Loucy (cell line): ENCODE data around the gene KLHL9.

Source experiments
- H2AFZ ChIP-seq: fragments of 200-600 bp; sonication (generic); 2 replicates; pipeline ENCODE4 v1.6.0; 2016; ENCODE audit warnings: antibody characterized with exemption, mild to moderate bottlenecking, low read length, moderate library complexity
- H3F3A ChIP-seq: fragments of 200-600 bp; 2 replicates; pipeline ENCODE4 v1.6.0; 2016; ENCODE audit warnings: antibody characterized with exemption, low read depth, mild to moderate bottlenecking
- H3K27me3 ChIP-seq: fragments of 200-600 bp; sonication (generic); 2 replicates; pipeline ENCODE4 v1.6.1; 2014; ENCODE audit warnings: low read length, mild to moderate bottlenecking; ENCODE audit not compliant: insufficient read depth, poor library complexity, severe bottlenecking
- H3K36me3 ChIP-seq: fragments of 200-600 bp; sonication (generic); 2 replicates; pipeline ENCODE4 v1.6.1; 2016; ENCODE audit warnings: low read length; ENCODE audit not compliant: insufficient read depth
- H3K4me1 ChIP-seq: fragments of 200-600 bp; sonication (generic); 2 replicates; pipeline ENCODE4 v1.5.1; 2014; ENCODE audit warnings: low read length, mild to moderate bottlenecking; ENCODE audit not compliant: insufficient read depth, poor library complexity, severe bottlenecking
- H3K4me2 ChIP-seq: fragments of 200-600 bp; sonication (generic); 2 replicates; pipeline ENCODE4 v1.6.0; 2014; ENCODE audit warnings: antibody characterized with exemption, low read length, low read depth, mild to moderate bottlenecking; ENCODE audit not compliant: poor library complexity, severe bottlenecking
- H3K4me3 ChIP-seq: fragments of 200-600 bp; sonication (generic); 2 replicates; pipeline ENCODE4 v1.5.1; 2014; ENCODE audit warnings: low read length, mild to moderate bottlenecking, mixed read lengths; ENCODE audit not compliant: poor library complexity, severe bottlenecking
- H3K79me2 ChIP-seq: fragments of 200-600 bp; sonication (generic); 2 replicates; pipeline ENCODE4 v1.6.1; 2014; ENCODE audit warnings: low read length; ENCODE audit not compliant: insufficient read depth
- H3K9ac ChIP-seq: fragments of 200-600 bp; sonication (generic); 2 replicates; pipeline ENCODE4 v1.6.0; 2014; ENCODE audit warnings: mild to moderate bottlenecking, low read depth, low read length, moderate library complexity; ENCODE audit not compliant: poor library complexity, severe bottlenecking
- H3K9me2 ChIP-seq: fragments of 200-600 bp; sonication (generic); replicated peaks from 2 replicates; pipeline ENCODE4 v1.6.1; 2016; ENCODE audit warnings: low read depth, low read length, mixed read lengths
- H3K9me3 ChIP-seq: fragments of 200-600 bp; sonication (generic); 2 replicates; pipeline ENCODE4 v1.6.1; 2014; ENCODE audit warnings: mild to moderate bottlenecking, antibody characterized with exemption, low read length, low read depth; ENCODE audit not compliant: insufficient read depth
- H4K20me1 ChIP-seq: fragments of 200-600 bp; sonication (generic); 2 replicates; pipeline ENCODE4 v1.6.0; 2014; ENCODE audit warnings: antibody characterized with exemption, low read length, mild to moderate bottlenecking; ENCODE audit not compliant: insufficient read depth, poor library complexity, severe bottlenecking
- CTCF ChIP-seq: fragments of 200-600 bp; sonication (generic); conservative IDR thresholded peaks from 2 replicates; pipeline ENCODE4 v1.5.1; 2014; ENCODE audit warnings: mild to moderate bottlenecking, antibody characterized with exemption, low read length
- EZH2phosphoT487 ChIP-seq: fragments of 200-600 bp; IDR thresholded peaks from 2 replicates; pipeline ENCODE4 v1.6.1; 2018; ENCODE audit warnings: antibody characterized with exemption, mild to moderate bottlenecking, moderate library complexity, borderline replicate concordance

The KLHL9 gene

GRCh38 chr9:21340735-21341134 lies 5.5 kb upstream of the KLHL9 start:
- Histone ChIP-seq H3K27me3 (no peaks in the 10 kb centered on the region), H3F3A (no peaks in the 10 kb centered on the region), H3K79me2 (no peaks in the 10 kb centered on the region), H4K20me1 (no peaks in the 10 kb centered on the region), H3K4me3 (no peak overlapping the region), H3K4me2 (no peak overlapping the region), H3K9me3 (no peaks in the 10 kb centered on the region), H3K9ac (no peak overlapping the region), H3K36me3 (no peaks in the 10 kb centered on the region), H3K9me2 (no peaks in the 10 kb centered on the region), H3K4me1 (no peaks in the 10 kb centered on the region), H2AFZ (no peak overlapping the region)
- TF ChIP-seq EZH2phosphoT487 (no peak), CTCF (no peak)

- no peaks in the 10 kb centered on the region for H3K9me2 ChIP-seq
- H3K9ac ChIP-seq: no peak overlapping the region
- H3K9me3 ChIP-seq: no peaks in the 10 kb centered on the region
- H4K20me1 ChIP-seq: peaks cover 27% of the 10 kb centered on the region
- H3K4me2 ChIP-seq: no peak overlapping the region
- TF ChIP-seq CTCF: peak; percentile 27; the same call in 1 of the 2 replicates
- no peak for TF ChIP-seq EZH2phosphoT487
- 0 out of 2 replicates have a peak overlapping the region, but pooled peaks have one; percentile 23 for H2AFZ ChIP-seq
- peaks cover 8% of the 10 kb centered on the region for H3K4me1 ChIP-seq
- peaks cover 37% of the 10 kb centered on the region for H3K79me2 ChIP-seq
- no peaks in the 10 kb centered on the region for H3K36me3 ChIP-seq
- H3K27me3 ChIP-seq: no peaks in the 10 kb centered on the region
- no peak overlapping the region for H3K4me3 ChIP-seq
- no peaks in the 10 kb centered on the region for H3F3A ChIP-seq
Observed at GRCh38 chr9:21336457-21336856, 1.3 kb upstream of the KLHL9 start.

GRCh38 chr9:21333226-21333625 lies 2.0 kb downstream of the KLHL9 start:
- no peaks in the 10 kb centered on the region for H3K36me3 ChIP-seq
- no peaks in the 10 kb centered on the region for H3K9me3 ChIP-seq
- peaks cover 39% of the 10 kb centered on the region for H4K20me1 ChIP-seq
- TF ChIP-seq EZH2phosphoT487 (no peak), CTCF (no peak)
- peak overlapping the region; percentile 96 for H3K9ac ChIP-seq
- no peaks in the 10 kb centered on the region for H3F3A ChIP-seq
- H3K4me1 ChIP-seq: peaks cover 8% of the 10 kb centered on the region
- peak overlapping the region; percentile 81 for H3K4me3 ChIP-seq
- H3K4me2 ChIP-seq: peak overlapping the region; percentile 77
- H3K79me2 ChIP-seq: peaks cover 59% of the 10 kb centered on the region
- H2AFZ ChIP-seq: no peak overlapping the region
- no peaks in the 10 kb centered on the region for H3K9me2 ChIP-seq
- H3K27me3 ChIP-seq: no peaks in the 10 kb centered on the region
